ENCODE results near the gene SMOC2.

DNA sequence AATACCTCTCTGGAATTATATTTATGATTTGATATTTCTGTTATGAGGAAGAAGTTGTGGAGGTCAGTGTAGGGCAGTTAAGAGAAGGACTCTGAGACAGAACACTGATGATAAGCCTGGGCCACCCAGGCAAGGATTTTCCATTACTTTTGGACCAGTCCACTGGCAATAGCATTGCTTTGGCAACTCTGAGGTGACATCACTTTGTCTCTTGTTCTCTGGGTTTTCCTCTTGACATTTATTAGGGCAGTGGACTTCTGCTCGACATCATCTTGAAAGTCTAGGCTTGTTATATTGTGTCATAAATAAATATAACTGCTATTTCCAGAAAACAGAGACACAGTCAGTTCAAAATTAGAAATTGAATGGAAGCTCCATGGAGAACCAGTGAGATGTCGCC is 268.0 kb downstream of the SMOC2 start:
- TF ChIP-seq, protein P1, sequence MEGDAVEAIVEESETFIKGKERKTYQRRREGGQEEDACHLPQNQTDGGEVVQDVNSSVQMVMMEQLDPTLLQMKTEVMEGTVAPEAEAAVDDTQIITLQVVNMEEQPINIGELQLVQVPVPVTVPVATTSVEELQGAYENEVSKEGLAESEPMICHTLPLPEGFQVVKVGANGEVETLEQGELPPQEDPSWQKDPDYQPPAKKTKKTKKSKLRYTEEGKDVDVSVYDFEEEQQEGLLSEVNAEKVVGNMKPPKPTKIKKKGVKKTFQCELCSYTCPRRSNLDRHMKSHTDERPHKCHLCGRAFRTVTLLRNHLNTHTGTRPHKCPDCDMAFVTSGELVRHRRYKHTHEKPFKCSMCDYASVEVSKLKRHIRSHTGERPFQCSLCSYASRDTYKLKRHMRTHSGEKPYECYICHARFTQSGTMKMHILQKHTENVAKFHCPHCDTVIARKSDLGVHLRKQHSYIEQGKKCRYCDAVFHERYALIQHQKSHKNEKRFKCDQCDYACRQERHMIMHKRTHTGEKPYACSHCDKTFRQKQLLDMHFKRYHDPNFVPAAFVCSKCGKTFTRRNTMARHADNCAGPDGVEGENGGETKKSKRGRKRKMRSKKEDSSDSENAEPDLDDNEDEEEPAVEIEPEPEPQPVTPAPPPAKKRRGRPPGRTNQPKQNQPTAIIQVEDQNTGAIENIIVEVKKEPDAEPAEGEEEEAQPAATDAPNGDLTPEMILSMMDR (IDR thresholded peaks at IDR 0.05), result no peak
- TF ChIP-seq EZH2 (IDR thresholded peaks at IDR 0.05; ENCODE audit: borderline replicate concordance, insufficient read depth, low read depth, low read length, poor library complexity, severe bottlenecking), result no peak

All from B cell (primary cell).